GM12878 (cell line): ENCODE results near the gene BICD1.

Experiments
- CTCF ChIP-seq, 3 experiments: IDR thresholded peaks in 2 of 3; conservative IDR thresholded peaks in 1 of 3; 2 replicates each; pipeline ENCODE4 v1.5.1; 2011; ENCODE audit warnings: low read depth in 3 of 3, low read length in 3 of 3, mild to moderate bottlenecking in 3 of 3, control low read depth in 2 of 3, moderate library complexity in 2 of 3, inconsistent platforms in 1 of 3, mixed read lengths in 1 of 3; ENCODE audit not compliant: control insufficient read depth in 2 of 3, insufficient read depth in 1 of 3; ENCODE audit errors: extremely low read depth in 1 of 3
- ELK1 ChIP-seq: IDR thresholded peaks from 2 replicates; pipeline ENCODE4 v1.6.1; 2012; ENCODE audit warnings: low read depth, low read length, improper control_type of control experiment
- EZH2 ChIP-seq: IDR thresholded peaks from 2 replicates; pipeline ENCODE4 v1.6.1; 2012; ENCODE audit warnings: low read depth, mild to moderate bottlenecking, control low read depth, inconsistent platforms, low read length, borderline replicate concordance; ENCODE audit not compliant: control insufficient read depth
- FOS ChIP-seq: IDR thresholded peaks from 3 replicates; pipeline ENCODE4 v1.6.1; 2011; ENCODE audit warnings: borderline replicate concordance; ENCODE audit not compliant: insufficient read length; ENCODE audit errors: extremely low read depth
- HCFC1 ChIP-seq: fragments of 150-350 bp; IDR thresholded peaks from 2 replicates; pipeline ENCODE4 v1.6.1; 2014; ENCODE audit warnings: low read length
- JUNB ChIP-seq: IDR thresholded peaks from 2 replicates; pipeline ENCODE4 v1.6.1; 2016; ENCODE audit warnings: antibody characterized with exemption, mild to moderate bottlenecking
- MEF2A ChIP-seq: IDR thresholded peaks from 2 replicates; pipeline ENCODE4 v1.6.1; 2011; ENCODE audit warnings: low read depth, mild to moderate bottlenecking, low read length, moderate library complexity; ENCODE audit not compliant: insufficient read depth
- MYC ChIP-seq: IDR thresholded peaks from 2 replicates; pipeline ENCODE4 v1.6.1; 2011; ENCODE audit warnings: mild to moderate bottlenecking, low read length, moderate library complexity, inconsistent platforms; ENCODE audit not compliant: insufficient read depth, insufficient replicate concordance, insufficient read length, severe bottlenecking
- SRF ChIP-seq, 2 experiments: IDR thresholded peaks; 2 replicates each; pipeline ENCODE4 v1.6.1; 2011; ENCODE audit warnings: low read depth in 2 of 2, low read length in 2 of 2, mild to moderate bottlenecking in 1 of 2, moderate library complexity in 1 of 2
- TCF7 ChIP-seq: IDR thresholded peaks from 2 replicates; pipeline ENCODE4 v1.6.1; 2014; ENCODE audit warnings: antibody characterized with exemption, borderline replicate concordance

GRCh38 chr12:32146074-32146873 is 39.6 kb downstream of the BICD1 start:
- TF ChIP-seq ELK1 (no peak), TCF7 (no peak), MEF2A (no peak), CTCF (IDR thresholded peaks at IDR 0.05 in 2 of 3, conservative IDR thresholded peaks at IDR 0.05 in 1 of 3; ENCODE audit: control insufficient read depth in 2 of 3, extremely low read depth in 1 of 3, insufficient read depth in 1 of 3, low read depth in 3 of 3, low read length in 3 of 3) (no peak), EZH2 (no peak), MYC (no peak), FOS (no peak), SRF (IDR thresholded peaks at IDR 0.05; ENCODE audit: low read depth in 2 of 2, low read length in 2 of 2) (no peak), JUNB (peak; percentile 81), HCFC1 (no peak)
